Fibroblast of skin of left biceps (primary cell): ENCODE data around the gene PALM3.
A peak's percentile ranks its signal among the peaks of the same experiment; 100 is the strongest.
"Not testable (repeated sequence)": the region's sequence is repeated elsewhere in the genome, so short reads cannot be mapped to it uniquely, and the experiment has no call there.

Experiments
- DNase-seq, 2 experiments: peaks; one replicate each; pipeline ENCODE4 v3.0.0-alpha.2; 2013; ENCODE audit warnings: low read depth in 2 of 2

PALM3 gene

GRCh38 chr19:14059652-14060155 is 2.2 kb downstream of the PALM3 start:
- no peak for DNase-seq

DNA sequence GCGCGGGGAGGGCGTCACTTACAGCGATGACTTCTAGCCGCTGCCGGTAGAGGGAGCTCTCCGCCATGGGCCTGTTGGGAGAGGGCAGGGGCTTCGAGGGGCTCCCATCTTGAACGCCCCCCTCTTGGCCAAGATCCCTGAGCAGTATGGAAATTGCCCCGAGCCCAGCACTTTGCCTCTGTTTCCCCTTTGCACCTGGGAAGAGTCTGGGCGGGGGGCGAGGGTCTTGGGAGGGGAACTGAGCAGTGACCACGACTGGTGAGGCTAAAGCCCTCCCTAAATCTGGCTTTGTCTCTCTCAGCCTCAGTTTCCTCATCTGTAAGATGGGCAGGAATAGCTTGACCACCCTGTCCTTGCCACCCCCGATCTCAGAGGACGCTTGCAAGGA is 2.8 kb downstream of the PALM3 start:
- DNase-seq: no peak

DNA sequence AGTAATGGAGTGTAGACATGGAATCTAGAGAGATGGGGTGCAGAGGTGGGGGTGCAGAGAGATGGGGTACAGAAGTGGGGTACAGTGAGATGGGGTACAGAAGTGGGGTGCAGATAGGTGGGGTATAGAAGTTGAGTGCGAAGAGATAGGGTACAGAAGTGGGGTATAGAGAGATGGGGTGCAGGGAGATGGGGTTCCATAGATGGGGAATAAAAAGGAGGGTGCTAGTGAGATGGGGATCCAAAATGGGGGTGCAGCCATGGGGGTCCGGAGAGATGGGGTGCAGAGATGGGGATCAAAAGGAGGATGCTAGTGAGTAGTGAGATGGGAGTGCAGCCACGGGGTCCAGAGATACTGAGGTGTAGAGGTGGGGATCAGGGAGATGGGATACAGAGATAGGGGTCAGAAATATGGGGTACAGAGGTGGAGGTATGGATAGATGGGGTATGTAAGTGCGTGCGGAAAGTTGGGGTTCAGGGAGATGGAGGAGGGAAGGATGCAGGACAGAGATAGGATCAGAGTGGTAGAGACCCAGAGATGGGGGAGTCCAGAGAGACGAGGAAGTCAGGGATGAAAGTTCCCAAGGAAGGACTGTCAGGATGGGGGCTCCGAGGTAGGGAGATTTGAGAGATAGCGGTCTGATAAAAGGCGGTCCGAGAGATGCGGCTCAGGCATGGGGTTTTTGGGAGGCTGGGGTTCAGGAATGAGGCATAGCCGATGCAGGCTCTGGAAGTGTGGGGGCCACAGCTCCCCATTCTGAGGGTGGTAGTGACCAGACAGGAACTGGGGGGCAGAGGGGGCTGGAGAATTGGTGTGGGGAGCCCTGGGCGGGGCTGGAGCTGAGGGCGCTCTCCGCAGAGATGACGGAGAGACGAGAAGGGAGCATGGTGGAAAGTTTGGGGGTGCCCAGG is 3.4 kb downstream of the PALM3 start:
- no peak for DNase-seq

GRCh38 chr19:14056741-14057356 is 5.0 kb downstream of the PALM3 start:
- DNase-seq: no peak

GRCh38 chr19:14056069-14056666 is 5.7 kb downstream of the PALM3 start:
- no peak for DNase-seq

DNA sequence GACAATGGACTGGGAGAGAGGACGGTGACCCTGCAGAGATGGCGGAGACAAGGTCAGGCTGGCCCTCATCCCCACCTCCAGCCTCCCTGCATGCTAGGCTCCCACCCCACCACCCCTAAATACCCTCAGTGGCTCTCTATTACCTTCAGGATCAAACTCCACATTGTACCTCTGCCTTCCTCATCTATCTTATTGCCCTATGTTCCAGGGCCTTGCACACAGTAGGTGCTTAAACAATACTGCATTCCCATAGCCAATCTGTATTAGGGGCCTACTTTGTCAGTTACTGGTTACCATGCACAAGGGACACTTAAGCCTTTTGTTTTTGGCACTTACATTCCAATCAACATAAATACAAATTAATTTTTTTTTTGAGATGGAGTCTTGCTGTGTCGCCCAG is 6.5 kb downstream of the PALM3 start:
- no peak for DNase-seq

- DNase-seq: no peak
These were observed 7.2 kb downstream of the PALM3 start for GRCh38 chr19:14054721-14055120.

DNA sequence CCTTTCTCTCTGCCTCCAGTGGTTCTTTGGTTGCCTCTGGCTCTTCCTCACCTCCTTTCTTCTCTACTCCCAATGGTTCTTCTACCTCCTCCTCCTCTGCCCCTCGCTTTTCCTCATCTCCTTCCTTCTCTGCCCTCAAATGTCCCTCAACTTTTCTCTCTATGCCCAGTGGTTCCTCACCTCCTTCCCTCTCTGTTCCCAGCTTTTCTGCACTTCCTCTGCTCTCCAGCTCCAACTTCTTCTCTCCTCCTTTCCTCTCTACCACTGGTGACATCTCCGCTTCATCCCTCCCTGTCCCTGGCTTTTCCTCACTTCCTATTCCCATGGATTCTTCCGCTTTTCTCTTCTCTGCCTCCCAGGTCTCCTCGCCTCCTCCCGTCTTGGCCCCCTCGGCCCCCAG is 7.8 kb downstream of the PALM3 start:
- no peak for DNase-seq

GRCh38 chr19:14053500-14053899 is 8.4 kb downstream of the PALM3 start:
- DNase-seq: no peak

GRCh38 chr19:14053032-14053431 is 8.8 kb downstream of the PALM3 start:
- DNase-seq: no peak

DNA sequence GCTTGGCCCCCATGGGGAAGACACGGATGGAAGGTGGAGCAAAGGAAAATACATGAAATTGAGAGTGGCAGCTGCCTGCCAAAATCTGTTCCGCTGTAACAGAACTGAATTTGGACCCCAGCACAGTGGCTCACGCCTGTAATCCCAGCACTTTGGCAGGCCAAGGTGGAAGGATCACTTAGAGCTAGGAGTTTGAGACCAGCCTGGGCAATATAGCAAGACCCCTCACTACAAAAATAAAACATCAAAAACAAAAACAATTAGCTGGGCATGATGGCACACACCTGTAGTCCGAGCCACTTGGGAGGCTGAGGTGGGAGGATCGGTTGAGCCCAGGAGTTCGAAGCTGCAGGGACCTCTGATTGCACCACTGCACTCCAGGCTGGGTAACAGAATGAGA is 9.4 kb downstream of the PALM3 start:
- DNase-seq: no peak

DNA sequence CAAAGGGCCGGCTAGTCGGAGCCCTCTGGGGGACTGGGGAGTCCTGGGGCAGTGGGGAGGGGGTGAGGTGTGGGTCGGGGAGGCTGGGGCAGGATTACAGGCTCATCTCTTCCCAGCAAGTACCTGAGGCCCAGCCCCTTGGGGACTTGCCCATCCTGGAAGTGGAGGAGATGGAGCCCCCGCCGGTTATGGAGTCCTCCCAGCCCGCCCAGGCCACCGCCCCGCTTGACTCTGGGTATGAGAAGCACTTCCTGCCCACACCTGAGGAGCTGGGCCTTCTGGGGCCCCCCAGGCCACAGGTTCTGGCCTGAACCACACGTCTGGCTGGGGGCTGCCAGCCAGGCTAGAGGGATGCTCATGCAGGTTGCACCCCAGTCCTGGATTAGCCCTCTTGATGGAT is 9.9 kb downstream of the PALM3 start:
- no peak for DNase-seq

GRCh38 chr19:14050961-14051360 is 10.9 kb downstream of the PALM3 start:
- DNase-seq: not testable (repeated sequence)

DNA sequence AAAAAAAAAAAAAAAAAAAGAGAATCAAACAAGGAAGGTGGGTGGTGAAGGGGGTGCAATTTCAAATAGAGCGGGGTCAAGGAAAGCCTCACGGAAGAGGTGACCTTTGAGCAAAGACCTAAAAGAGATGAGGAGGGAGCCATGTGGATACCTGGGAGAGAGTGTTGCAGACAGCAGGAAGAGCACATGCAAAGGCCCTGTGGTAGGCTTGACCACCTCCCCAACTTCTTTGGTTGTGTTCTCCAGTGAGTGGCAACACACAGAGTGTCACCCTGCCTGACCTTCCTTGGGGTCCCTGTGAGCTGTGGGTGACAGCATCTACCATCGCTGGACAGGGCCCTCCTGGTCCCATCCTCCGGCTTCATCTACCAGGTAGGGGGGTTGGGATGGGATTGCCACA is 11.4 kb downstream of the PALM3 start:
- no peak for DNase-seq

GRCh38 chr19:14048443-14049153 is 13.3 kb downstream of the PALM3 start:
- DNase-seq: no peak

GRCh38 chr19:14047866-14048265 is 14.0 kb downstream of the PALM3 start:
- not testable (repeated sequence) for DNase-seq

DNA sequence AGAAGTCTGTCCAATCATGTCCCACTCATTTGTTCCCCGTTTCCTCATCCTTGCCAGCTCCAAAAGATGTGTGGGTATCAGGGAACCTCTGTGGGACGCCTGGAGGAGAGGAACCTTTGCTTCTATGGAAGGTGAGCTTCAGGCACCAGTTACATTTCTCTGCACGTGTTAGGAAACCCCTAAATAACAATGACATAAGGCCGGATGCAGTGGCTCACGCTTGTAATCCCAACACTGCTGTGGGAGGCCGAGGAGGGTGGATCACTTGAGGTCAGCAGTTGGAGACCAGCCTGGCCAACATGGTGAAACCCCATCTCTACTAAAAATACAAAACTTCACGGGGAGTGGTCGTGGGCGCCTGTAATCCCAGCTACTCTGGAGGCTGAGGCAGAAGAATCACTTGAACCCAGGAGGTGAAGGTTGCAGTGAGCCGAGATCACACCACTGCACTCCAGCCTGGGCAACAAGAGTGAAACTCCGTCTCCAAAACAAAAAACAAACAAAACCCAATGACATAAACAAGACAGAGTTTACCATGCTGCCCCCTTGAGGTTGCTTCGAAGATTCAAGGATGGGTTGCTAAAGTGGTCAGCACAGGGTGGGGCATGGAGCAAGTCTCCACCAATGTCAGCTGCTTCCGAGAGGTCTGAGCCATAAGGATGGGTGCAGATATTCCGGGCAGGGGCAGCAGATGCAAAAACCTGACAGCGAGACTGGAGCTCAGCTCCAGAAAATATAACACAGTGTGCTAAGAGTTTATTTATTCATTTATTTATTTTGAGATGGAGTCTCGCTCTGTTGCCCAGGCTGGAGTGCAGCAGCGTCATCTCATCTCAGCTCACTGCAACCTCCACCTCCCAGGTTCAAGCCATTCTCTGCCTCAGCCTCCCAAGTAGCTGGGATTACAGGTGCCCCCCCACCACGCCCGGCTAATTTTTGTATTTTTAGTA is 18.9 kb downstream of the PALM3 start:
- peak in 1 of 2 experiments; percentile 4 for DNase-seq

- no peak for DNase-seq
These were observed 22.7 kb downstream of the PALM3 start for GRCh38 chr19:14039181-14039580.

DNA sequence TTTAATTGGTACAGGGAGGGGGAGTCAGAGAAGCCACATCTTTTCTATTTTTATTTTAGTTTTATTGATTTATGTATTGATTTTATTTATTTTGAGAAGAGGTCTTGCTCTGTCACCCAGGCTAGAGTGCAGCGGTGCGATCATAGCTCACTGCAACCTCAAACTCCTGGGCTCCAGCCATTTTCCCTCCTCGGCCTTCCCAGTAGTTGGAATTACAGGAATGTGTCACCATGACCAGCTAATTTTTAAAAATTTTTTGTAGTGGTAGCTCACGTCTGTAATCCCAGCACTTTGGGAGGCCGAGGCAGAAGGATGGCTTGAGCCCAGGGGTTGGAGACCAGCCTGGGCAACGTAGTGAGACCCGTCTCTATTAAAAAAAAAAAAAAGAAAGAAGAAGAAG is 26.2 kb downstream of the PALM3 start:
- DNase-seq: no peak

DNA sequence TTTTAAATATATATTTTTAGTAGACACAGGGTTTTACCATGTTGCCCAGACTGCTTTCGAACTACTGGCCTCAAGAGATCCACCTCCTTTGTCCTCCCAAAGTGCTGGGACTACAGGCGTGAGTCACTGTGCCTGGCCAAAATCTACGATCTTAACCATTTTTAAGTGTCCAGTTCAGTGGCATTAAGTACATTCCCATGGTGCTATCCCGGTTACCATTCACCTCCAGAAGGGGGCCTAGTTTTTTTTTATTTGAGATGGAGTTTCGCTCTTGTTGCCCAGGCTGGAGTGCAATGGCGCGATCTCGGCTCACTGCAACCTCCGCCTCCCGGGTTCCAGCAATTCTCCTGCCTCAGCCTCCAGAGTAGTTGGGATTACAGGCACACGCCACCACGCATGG is 26.7 kb downstream of the PALM3 start:
- not testable (repeated sequence) for DNase-seq

GRCh38 chr19:14033946-14034345 is 27.9 kb downstream of the PALM3 start:
- no peak for DNase-seq
